ENCODE data around the gene P2RY8. TPM values are rescaled to one million over a fixed set of nuclear protein-coding genes. Genes with fewer than 3 reads are reported as not detected.
A peak's percentile ranks its signal among the peaks of the same experiment; 100 is the strongest.

The P2RY8 gene
- total and polyA plus RNA-seq, 10 of the 15 experiments (the other 5 are each of a cell fraction or from before 2014, with no cell fraction given): 2.0 to 64.4 (median 36.5) TPM

DNA sequence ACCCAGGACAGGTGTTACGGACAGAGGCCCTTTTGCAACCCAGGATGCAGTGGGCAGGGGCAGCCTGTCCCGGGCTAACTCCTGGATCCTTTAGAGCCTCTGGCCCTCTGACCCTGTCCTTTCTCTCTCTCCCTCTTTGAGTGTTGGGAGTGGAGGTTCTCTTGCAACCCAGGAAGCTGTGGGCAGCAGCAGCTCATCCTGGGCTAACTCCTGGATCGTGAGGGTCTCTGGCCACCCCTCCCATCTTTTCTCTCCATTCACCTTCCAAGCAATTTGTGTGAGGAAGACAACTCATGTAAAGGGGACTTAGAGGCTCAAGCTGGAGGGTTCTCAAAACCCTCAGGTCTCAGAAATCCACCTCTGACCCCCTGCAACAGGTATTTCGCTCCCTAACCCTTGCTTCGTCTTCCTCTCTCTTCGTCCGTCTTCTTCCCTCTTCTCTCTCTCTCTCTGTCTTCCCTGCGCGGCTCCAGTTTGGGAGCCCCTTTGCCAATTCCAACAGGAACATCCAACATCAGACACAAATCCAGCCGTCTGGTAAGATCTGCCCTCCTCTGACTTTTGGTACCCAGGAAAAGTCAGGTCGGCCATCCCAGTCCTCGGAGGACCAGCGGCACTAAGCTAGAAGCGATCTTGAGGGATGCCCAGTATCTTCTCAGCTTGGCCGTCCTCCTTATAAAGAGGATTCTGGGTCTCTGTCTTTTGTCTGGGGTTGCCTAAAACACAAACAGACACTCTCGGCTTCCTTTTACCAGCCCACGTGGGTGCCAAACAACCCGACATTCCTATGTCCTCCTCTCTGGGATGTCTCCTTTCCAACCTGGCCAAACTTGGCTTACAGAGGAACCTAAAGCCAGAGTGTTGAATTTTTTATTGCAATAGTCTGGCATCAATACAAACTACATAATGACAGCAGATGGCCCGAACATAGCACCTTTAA lies 92.2 kb downstream of the P2RY8 start:
- Histone ChIP-seq H3K9me3 (replicated peaks; ENCODE audit: control insufficient read depth, insufficient read depth, low read length) (peaks cover 38% of the 10 kb centered on the region), H3K4me2 (ENCODE audit: control insufficient read depth, insufficient read depth) (no peak overlapping the region), H2AFZ (ENCODE audit: control insufficient read depth, low read depth, low read length) (no peak overlapping the region), H3K4me3 (no peak overlapping the region), H3K9ac (ENCODE audit: control insufficient read depth, insufficient read depth, low read length) (no peak overlapping the region), H3K27ac (ENCODE audit: control insufficient read depth, insufficient read depth) (no peak overlapping the region), H3K27me3 (replicated peaks in 1 of 2; ENCODE audit: control insufficient read depth in 2 of 2, insufficient read depth in 2 of 2, low read length in 1 of 2) (no peaks in the 10 kb centered on the region), H3K4me1 (ENCODE audit: control insufficient read depth, insufficient read depth, low read length) (peaks cover 13% of the 10 kb centered on the region), H3K36me3 (ENCODE audit: control insufficient read depth in 2 of 2, insufficient read depth in 2 of 2, low read length in 1 of 2) (peaks cover 6 to 15% of the 10 kb centered on the region in 2 experiments; a peak in 3 of 4 replicates), H4K20me1 (ENCODE audit: control insufficient read depth, insufficient read depth) (no peaks in the 10 kb centered on the region), H3K79me2 (ENCODE audit: control insufficient read depth, insufficient read depth, low read length) (peaks cover 29% of the 10 kb centered on the region)
- ATAC-seq: no peak
- ChIA-PET CTCF (no interaction called here), POLR2A (no interaction called here), RAD21 (ENCODE audit: unreplicated experiment) (no interaction called here), SMC1A (ENCODE audit: uncharacterized antibody, unreplicated experiment) (no interaction called here)
- in situ Hi-C loops (cut with MboI) (no loop called here), intact Hi-C loops (cut with micrococcal nuclease; ENCODE audit: unreplicated experiment) (no loop called here)
- TF ChIP-seq FOXK2 (IDR thresholded peaks at IDR 0.05): no peak
- 91% methylated on average over 19 of the region's 19 CpGs for WGBS (ENCODE audit: insufficient coverage, insufficient replicate concordance, low lambda C conversion rate, missing lambda C conversion rate)
- FAIRE-seq: no peak
- no peak for DNase-seq (ENCODE audit: low read depth, low spot score)
- BruUV-seq (replicated peaks): no TSS peak

DNA sequence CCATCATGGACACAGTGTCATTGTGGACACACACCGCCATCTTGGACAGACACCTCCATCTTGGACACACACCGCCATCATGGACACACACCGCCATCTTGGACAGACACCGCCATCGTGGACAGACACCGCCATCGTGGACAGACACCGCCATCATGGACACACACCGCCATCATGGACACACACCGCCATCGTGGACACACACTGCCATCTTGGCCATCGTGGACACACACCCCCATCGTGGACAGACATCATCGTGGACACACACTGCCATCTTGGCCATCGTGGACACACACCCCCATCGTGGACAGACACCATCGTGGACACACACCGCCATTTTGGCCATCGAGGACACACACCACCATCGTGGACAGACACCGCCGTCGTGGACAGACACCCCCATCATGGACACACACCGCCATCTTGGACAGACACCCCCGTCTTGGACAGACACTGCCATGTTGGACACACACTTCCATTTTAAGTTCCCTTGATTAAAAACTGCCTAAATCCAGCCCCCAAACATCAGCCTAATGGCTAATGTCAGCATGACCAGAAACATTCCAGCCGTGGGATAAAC lies 93.4 kb downstream of the P2RY8 start:
- no peak overlapping the region for H3K27ac ChIP-seq (ENCODE audit: control insufficient read depth, insufficient read depth)
- peaks cover 13% of the 10 kb centered on the region for H3K4me1 ChIP-seq (ENCODE audit: control insufficient read depth, insufficient read depth, low read length)
- H3K27me3 ChIP-seq (replicated peaks in 1 of 2; ENCODE audit: control insufficient read depth in 2 of 2, insufficient read depth in 2 of 2, low read length in 1 of 2): no peaks in the 10 kb centered on the region
- ChIA-PET POLR2A (no interaction called here), CTCF (no interaction called here), RAD21 (ENCODE audit: unreplicated experiment) (no interaction called here), SMC1A (ENCODE audit: uncharacterized antibody, unreplicated experiment) (no interaction called here)
- no peak overlapping the region for H3K9ac ChIP-seq (ENCODE audit: control insufficient read depth, insufficient read depth, low read length)
- H4K20me1 ChIP-seq (ENCODE audit: control insufficient read depth, insufficient read depth): no peaks in the 10 kb centered on the region
- H3K4me2 ChIP-seq (ENCODE audit: control insufficient read depth, insufficient read depth): no peak overlapping the region
- H3K9me3 ChIP-seq (replicated peaks; ENCODE audit: control insufficient read depth, insufficient read depth, low read length): peaks cover 26% of the 10 kb centered on the region
- DNase-seq (ENCODE audit: low read depth, low spot score): no peak
- in situ Hi-C loops (cut with MboI) (no loop called here), intact Hi-C loops (cut with micrococcal nuclease; ENCODE audit: unreplicated experiment) (no loop called here)
- H3K4me3 ChIP-seq: no peak overlapping the region
- 88% methylated on average over 26 of the region's 26 CpGs for WGBS (ENCODE audit: insufficient coverage, insufficient replicate concordance, low lambda C conversion rate, missing lambda C conversion rate)
- BruUV-seq (replicated peaks): no TSS peak
- ATAC-seq: no peak
- peaks cover 14 to 15% of the 10 kb centered on the region in 2 experiments; a peak in 3 of 4 replicates for H3K36me3 ChIP-seq (ENCODE audit: control insufficient read depth in 2 of 2, insufficient read depth in 2 of 2, low read length in 1 of 2)
- FAIRE-seq: no peak
- no peak overlapping the region for H2AFZ ChIP-seq (ENCODE audit: control insufficient read depth, low read depth, low read length)
- H3K79me2 ChIP-seq (ENCODE audit: control insufficient read depth, insufficient read depth, low read length): peaks cover 17% of the 10 kb centered on the region
- TF ChIP-seq EGR1 (IDR thresholded peaks at IDR 0.05; ENCODE audit: borderline replicate concordance in 1 of 2, low read depth in 2 of 2, low read length in 2 of 2): no peak
- TF ChIP-seq POLR2AphosphoS5 (IDR thresholded peaks at IDR 0.05; ENCODE audit: low read length): peak; percentile 46; the same call in 1 of the 2 replicates
- TF ChIP-seq CBFB (IDR thresholded peaks at IDR 0.05; ENCODE audit: low read depth): no peak
- TF ChIP-seq CREB1 (IDR thresholded peaks at IDR 0.05; ENCODE audit: low read depth): no peak
- TF ChIP-seq YY1 (IDR thresholded peaks at IDR 0.05; ENCODE audit: low read depth, low read length): peak; percentile 47
- no peak for TF ChIP-seq YBX1 (IDR thresholded peaks at IDR 0.05)
- TF ChIP-seq, protein P1, sequence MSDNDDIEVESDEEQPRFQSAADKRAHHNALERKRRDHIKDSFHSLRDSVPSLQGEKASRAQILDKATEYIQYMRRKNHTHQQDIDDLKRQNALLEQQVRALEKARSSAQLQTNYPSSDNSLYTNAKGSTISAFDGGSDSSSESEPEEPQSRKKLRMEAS (IDR thresholded peaks at IDR 0.05; ENCODE audit: low read depth, low read length): no peak
- no peak for TF ChIP-seq NR2C1 (IDR thresholded peaks at IDR 0.05)
- TF ChIP-seq, protein P2, sequence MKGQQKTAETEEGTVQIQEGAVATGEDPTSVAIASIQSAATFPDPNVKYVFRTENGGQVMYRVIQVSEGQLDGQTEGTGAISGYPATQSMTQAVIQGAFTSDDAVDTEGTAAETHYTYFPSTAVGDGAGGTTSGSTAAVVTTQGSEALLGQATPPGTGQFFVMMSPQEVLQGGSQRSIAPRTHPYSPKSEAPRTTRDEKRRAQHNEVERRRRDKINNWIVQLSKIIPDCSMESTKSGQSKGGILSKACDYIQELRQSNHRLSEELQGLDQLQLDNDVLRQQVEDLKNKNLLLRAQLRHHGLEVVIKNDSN (IDR thresholded peaks at IDR 0.05; ENCODE audit: borderline replicate concordance, extremely low read length, insufficient read depth, low read depth, low read length): no peak
- TF ChIP-seq, protein P3, sequence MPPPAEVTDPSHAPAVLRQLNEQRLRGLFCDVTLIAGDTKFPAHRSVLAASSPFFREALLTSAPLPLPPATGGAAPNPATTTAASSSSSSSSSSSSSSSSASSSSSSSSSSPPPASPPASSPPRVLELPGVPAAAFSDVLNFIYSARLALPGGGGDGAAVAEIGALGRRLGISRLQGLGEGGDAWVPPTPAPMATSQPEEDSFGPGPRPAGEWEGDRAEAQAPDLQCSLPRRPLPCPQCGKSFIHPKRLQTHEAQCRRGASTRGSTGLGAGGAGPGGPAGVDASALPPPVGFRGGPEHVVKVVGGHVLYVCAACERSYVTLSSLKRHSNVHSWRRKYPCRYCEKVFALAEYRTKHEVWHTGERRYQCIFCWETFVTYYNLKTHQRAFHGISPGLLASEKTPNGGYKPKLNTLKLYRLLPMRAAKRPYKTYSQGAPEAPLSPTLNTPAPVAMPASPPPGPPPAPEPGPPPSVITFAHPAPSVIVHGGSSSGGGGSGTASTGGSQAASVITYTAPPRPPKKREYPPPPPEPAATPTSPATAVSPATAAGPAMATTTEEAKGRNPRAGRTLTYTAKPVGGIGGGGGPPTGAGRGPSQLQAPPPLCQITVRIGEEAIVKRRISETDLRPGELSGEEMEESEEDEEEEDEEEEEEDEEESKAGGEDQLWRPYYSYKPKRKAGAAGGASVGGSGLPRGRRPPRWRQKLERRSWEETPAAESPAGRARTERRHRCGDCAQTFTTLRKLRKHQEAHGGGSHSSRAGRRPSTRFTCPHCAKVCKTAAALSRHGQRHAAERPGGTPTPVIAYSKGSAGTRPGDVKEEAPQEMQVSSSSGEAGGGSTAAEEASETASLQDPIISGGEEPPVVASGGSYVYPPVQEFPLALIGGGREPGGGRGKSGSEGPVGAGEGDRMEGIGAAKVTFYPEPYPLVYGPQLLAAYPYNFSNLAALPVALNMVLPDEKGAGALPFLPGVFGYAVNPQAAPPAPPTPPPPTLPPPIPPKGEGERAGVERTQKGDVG (CRISPR knock-in tag; IDR thresholded peaks at IDR 0.05): no peak
